ENCODE data around the gene PLEKHF1.
A peak's percentile ranks its signal among the peaks of the same experiment; 100 is the strongest.
"Not testable (repeated sequence)": the region's sequence is repeated elsewhere in the genome, so short reads cannot be mapped to it uniquely, and the experiment has no call there.

PLEKHF1 gene

GRCh38 chr19:29665215-29665825, at the start of gene PLEKHF1:
Gene PLEKHF1, plus strand, starts transcription at chr19:29665461. Its CDS starts 8,379 bp downstream, at chr19:29673840.
- Mint-ChIP-seq H3K9me3 (no peaks in the 10 kb centered on the region), H3K4me3 (peak within 1 kb of the TSS; percentile 88), H3K4me1 (ENCODE audit: low read depth) (peaks cover 83% of the 10 kb centered on the region), H3K27ac (peak within 1 kb of the TSS; percentile 92), H3K36me3 (ENCODE audit: low read depth) (peaks cover 20% of the 10 kb centered on the region), H3K27me3 (no peaks in the 10 kb centered on the region)

DNA sequence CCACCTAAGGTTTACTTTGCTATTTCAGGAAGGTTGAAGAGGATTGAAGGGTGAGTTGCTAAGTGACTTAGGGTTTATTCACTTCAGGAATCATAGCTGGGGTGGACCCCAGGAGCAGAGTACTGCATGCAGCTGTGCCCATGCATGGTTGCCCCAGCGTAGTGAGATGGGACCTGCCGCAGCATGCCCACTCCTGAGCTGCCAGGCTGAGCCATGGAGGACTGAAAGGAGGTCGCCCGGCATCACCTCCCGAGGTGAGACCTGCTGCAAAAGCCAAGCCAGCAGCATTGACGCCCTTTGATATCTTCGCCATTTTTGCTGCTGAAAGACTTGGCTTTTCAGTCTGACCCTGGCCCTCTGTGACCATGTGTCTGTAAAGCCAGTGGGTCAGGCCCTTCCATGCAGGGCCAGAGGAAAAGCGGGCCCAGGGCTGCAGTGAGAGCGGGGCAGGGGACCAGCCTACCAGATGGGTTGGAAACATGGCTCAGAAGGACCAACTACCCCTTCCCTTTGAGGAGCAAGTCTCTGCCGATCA, 49.3 kb upstream of the PLEKHF1 start:
- no peak overlapping the region for H3K27ac Mint-ChIP-seq
- H3K4me3 Mint-ChIP-seq = no peak overlapping the region
- H3K9me3 Mint-ChIP-seq = no peaks in the 10 kb centered on the region
- peaks cover 19% of the 10 kb centered on the region for H3K4me1 Mint-ChIP-seq (ENCODE audit: low read depth)
- peaks cover 39% of the 10 kb centered on the region for H3K36me3 Mint-ChIP-seq (ENCODE audit: low read depth)
- H3K27me3 Mint-ChIP-seq = no peaks in the 10 kb centered on the region

DNA sequence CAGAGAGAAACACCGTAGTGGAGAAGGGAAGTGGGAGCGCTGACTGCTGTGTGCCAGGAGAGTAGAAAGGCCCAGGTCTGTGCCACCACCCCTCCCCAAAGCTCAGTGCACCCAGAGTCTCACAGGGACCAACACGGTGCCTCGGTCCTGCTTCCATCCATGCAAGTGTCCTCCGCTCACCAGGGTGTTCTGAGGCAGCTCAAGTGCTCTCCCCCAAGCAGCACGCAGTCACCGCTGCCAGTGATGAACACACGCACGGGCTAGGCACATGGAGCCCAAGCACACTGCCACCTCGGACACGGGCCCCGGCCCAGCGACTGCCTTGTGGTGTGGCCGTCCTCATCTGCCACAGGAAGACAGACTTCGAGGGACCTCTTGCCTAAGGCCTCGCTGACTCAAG, 48.7 kb upstream of the PLEKHF1 start:
- peaks cover 33% of the 10 kb centered on the region for H3K36me3 Mint-ChIP-seq (ENCODE audit: low read depth)
- H3K9me3 Mint-ChIP-seq = no peaks in the 10 kb centered on the region
- no peak overlapping the region for H3K27ac Mint-ChIP-seq
- H3K4me3 Mint-ChIP-seq = no peak overlapping the region
- H3K4me1 Mint-ChIP-seq (ENCODE audit: low read depth) = peaks cover 19% of the 10 kb centered on the region
- no peaks in the 10 kb centered on the region for H3K27me3 Mint-ChIP-seq

DNA sequence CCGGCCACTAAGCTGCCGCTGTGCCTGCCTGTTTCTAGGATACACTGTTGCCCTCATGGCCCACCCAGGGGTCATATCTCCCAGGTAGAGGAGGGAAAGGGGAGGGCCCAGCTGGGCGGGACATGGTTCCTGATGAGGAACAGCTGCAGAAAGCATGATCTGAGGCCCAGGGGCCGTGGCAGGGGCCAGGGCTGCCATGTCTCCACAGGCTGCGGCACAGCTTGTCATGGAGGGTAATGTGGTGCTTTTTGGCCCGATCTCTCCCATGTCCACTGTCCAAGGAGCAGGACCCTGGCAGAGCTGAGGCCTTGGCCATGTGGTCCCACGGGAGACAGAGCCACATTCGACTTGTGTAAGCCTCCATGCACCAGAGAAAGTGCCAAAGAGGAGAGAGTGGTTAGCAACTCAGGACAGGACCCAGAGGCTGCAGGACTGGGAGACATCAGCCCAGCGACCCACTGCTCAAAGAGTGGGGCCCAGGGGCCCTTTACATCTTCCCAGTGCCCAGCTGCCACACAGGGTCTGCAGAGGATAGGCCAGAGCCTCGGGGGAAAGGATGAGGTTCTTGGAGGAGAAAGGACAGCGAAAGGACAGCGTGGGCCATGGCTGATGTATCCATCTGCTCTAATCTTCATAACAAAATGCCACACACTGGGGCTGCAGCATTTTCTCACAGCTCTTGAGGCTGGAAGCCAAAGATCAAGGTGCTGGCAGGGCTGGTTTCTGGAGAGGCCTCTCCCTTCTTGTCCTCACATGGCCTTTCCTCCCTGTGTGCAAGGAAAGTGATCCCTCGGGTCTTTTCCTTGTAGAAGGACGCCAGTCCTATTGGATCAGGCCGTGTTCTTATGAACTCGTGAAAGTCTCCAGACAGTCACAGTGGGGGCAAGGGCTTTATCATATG, 47.6 kb upstream of the PLEKHF1 start:
- Mint-ChIP-seq H3K4me1 (ENCODE audit: low read depth) (peaks cover 29% of the 10 kb centered on the region), H3K4me3 (no peak overlapping the region), H3K27me3 (no peaks in the 10 kb centered on the region), H3K36me3 (ENCODE audit: low read depth) (peaks cover 24% of the 10 kb centered on the region), H3K27ac (no peak overlapping the region), H3K9me3 (no peaks in the 10 kb centered on the region)

- Mint-ChIP-seq H3K36me3 (ENCODE audit: low read depth) (peaks cover 16% of the 10 kb centered on the region), H3K4me3 (no peak overlapping the region), H3K4me1 (ENCODE audit: low read depth) (peaks cover 37% of the 10 kb centered on the region), H3K27me3 (no peaks in the 10 kb centered on the region), H3K9me3 (no peaks in the 10 kb centered on the region), H3K27ac (no peak overlapping the region)
These were observed 46.8 kb upstream of the PLEKHF1 start for GRCh38 chr19:29618434-29618833.

GRCh38 chr19:29618871-29619270, 46.4 kb upstream of the PLEKHF1 start:
- Mint-ChIP-seq H3K27me3 (no peaks in the 10 kb centered on the region), H3K4me3 (no peak overlapping the region), H3K27ac (no peak overlapping the region), H3K36me3 (ENCODE audit: low read depth) (peaks cover 16% of the 10 kb centered on the region), H3K4me1 (ENCODE audit: low read depth) (peaks cover 42% of the 10 kb centered on the region), H3K9me3 (no peaks in the 10 kb centered on the region)

DNA sequence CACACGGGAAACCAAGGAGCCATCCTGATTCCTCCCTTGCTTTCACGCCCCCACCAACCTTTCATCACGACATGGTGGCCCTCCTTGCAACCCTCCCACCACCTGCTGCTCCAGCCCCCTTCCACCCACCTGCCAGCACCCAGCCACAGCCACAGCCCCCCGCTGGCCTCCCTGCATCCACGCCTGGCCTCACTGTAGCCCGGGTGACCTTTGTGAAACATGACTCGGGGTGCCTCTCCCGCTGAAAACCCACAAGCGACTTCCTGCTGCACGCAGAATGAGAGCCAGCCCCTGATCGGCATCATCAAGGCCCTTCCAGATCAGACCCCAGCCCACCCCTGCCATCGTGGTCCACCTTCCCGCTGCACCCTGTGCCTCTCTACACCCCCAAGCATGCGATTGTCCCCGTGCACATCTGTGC, 44.3 kb upstream of the PLEKHF1 start:
- peaks cover 47% of the 10 kb centered on the region for H3K4me1 Mint-ChIP-seq (ENCODE audit: low read depth)
- H3K4me3 Mint-ChIP-seq = peak overlapping the region; percentile 57
- H3K27ac Mint-ChIP-seq = peak overlapping the region; percentile 85
- peaks cover 4% of the 10 kb centered on the region for H3K36me3 Mint-ChIP-seq (ENCODE audit: low read depth)
- no peaks in the 10 kb centered on the region for H3K9me3 Mint-ChIP-seq
- H3K27me3 Mint-ChIP-seq = no peaks in the 10 kb centered on the region

DNA sequence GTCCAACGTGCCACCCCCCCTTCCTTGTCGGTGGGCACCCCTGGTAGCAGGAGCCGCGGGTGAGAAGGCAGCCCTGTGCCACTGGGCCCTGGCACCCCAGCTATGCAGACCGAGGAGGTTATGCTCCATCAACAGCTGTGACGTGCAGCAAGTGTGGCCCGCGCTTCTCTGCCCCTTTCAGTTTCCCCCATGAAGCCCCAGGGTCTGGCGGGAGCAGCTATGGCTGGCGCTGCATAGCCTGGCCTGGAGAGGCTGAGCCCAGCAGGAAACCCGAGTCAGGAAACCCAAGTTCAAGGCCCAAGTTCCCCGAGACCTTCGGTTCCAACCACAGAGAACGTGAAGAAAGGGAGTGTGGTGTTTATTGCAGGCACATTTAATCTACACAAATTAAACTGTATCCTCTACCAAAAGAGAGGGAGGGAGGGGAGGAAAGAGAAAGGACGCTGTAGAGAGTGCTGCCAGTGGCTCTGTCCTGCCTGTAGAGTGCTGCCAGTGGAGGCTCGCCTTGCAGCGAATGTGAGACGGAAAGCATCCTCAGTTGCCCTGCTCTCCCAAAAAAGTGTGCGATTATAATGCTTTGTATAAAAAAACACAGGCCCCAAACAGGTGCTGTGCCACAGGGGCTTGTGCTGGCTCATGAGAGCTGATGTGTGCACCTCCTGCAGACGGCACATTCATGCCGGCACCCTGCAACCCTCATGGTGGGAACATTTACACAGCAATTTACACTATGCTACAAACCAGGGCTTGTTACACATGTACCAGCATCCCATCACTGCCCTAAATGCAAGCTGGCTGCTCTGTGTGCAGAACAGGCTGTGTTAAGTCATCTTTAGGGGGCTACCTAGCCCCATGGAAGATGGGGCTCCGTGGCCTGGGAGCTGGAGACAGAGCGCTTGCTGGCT, 42.8 kb upstream of the PLEKHF1 start:
- peak overlapping the region; percentile 85 for H3K27ac Mint-ChIP-seq
- no peaks in the 10 kb centered on the region for H3K27me3 Mint-ChIP-seq
- peak overlapping the region; percentile 57 for H3K4me3 Mint-ChIP-seq
- H3K4me1 Mint-ChIP-seq (ENCODE audit: low read depth) = peaks cover 47% of the 10 kb centered on the region
- H3K36me3 Mint-ChIP-seq (ENCODE audit: low read depth) = no peaks in the 10 kb centered on the region
- H3K9me3 Mint-ChIP-seq = no peaks in the 10 kb centered on the region

GRCh38 chr19:29623726-29624488, 41.4 kb upstream of the PLEKHF1 start:
- no peaks in the 10 kb centered on the region for H3K27me3 Mint-ChIP-seq
- no peaks in the 10 kb centered on the region for H3K9me3 Mint-ChIP-seq
- peaks cover 47% of the 10 kb centered on the region for H3K4me1 Mint-ChIP-seq (ENCODE audit: low read depth)
- peak overlapping the region; percentile 74 for H3K27ac Mint-ChIP-seq
- H3K4me3 Mint-ChIP-seq = peak overlapping the region; percentile 81
- no peaks in the 10 kb centered on the region for H3K36me3 Mint-ChIP-seq (ENCODE audit: low read depth)

- Mint-ChIP-seq H3K4me3 (peak overlapping the region; percentile 81), H3K4me1 (ENCODE audit: low read depth) (peaks cover 47% of the 10 kb centered on the region), H3K27ac (peak overlapping the region; percentile 74), H3K36me3 (ENCODE audit: low read depth) (no peaks in the 10 kb centered on the region), H3K27me3 (no peaks in the 10 kb centered on the region), H3K9me3 (no peaks in the 10 kb centered on the region)
These were observed 40.6 kb upstream of the PLEKHF1 start for GRCh38 chr19:29624489-29625185.

GRCh38 chr19:29625186-29625651, 40.0 kb upstream of the PLEKHF1 start:
- no peak overlapping the region for H3K4me3 Mint-ChIP-seq
- H3K27ac Mint-ChIP-seq = no peak overlapping the region
- peaks cover 42% of the 10 kb centered on the region for H3K4me1 Mint-ChIP-seq (ENCODE audit: low read depth)

GRCh38 chr19:29626386-29626785, 38.9 kb upstream of the PLEKHF1 start:
- no peak overlapping the region for H3K4me3 Mint-ChIP-seq
- no peak overlapping the region for H3K27ac Mint-ChIP-seq
- H3K36me3 Mint-ChIP-seq (ENCODE audit: low read depth) = no peaks in the 10 kb centered on the region
- H3K4me1 Mint-ChIP-seq (ENCODE audit: low read depth) = peaks cover 30% of the 10 kb centered on the region
- H3K9me3 Mint-ChIP-seq = no peaks in the 10 kb centered on the region
- H3K27me3 Mint-ChIP-seq = no peaks in the 10 kb centered on the region

More at GRCh38 chr19:29625186-29625651, 40.0 kb upstream of the PLEKHF1 start:
- H3K36me3 Mint-ChIP-seq (ENCODE audit: low read depth) = no peaks in the 10 kb centered on the region
- no peaks in the 10 kb centered on the region for H3K27me3 Mint-ChIP-seq
- H3K9me3 Mint-ChIP-seq = no peaks in the 10 kb centered on the region

DNA sequence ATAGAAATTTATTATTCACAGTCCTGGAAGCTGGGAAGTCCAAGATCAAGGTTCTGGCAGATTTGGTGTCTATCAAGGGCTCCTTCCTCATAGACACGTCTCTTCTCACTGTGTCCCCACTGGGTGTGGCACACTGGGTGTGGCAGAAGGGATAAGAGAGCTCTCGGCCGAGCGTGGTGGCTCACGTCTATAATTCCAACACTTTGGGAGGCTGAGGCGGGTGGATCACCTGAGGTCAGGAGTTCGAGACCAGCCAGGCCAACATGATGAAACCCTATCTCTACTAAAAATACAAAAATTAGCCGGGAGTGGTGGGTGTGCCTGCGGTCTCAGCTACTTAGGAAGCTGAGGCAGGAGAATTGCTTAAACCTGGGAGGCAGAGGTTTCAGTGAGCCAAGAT, 38.4 kb upstream of the PLEKHF1 start:
- not testable (repeated sequence) for H3K36me3 Mint-ChIP-seq (ENCODE audit: low read depth); H3K4me3 Mint-ChIP-seq; H3K27me3 Mint-ChIP-seq; H3K27ac Mint-ChIP-seq; H3K9me3 Mint-ChIP-seq
- H3K4me1 Mint-ChIP-seq (ENCODE audit: low read depth) = peaks cover 26% of the 10 kb centered on the region
